PC-9 (cell line): ENCODE results near the gene ZNF804A. TPM values are rescaled to one million over a fixed set of nuclear protein-coding genes. Genes with fewer than 3 reads are reported as not detected.

Source experiments
- BruUV-seq: library from RNA; stranded (reverse); fragments of 400-500 nt; replicated peaks from 2 replicates; lab custom pipeline; 2021; lab: Mats Ljungman, UMichigan
- CTCF ChIA-PET: fragments of 300-600 bp; sonication (Branson Sonifier 250); formaldehyde crosslinking; loops from one replicate; lab custom pipeline; 2022; ENCODE audit warnings: antibody characterized with exemption; lab: Charles Lee
- POLR2A ChIA-PET: fragments of 300-600 bp; sonication (Branson Sonifier 250); formaldehyde crosslinking; loops from one replicate; lab custom pipeline; 2022; ENCODE audit warnings: antibody characterized with exemption; ENCODE audit not compliant: unreplicated experiment; lab: Charles Lee
- DNase-seq, 2 experiments: peaks; one replicate each; pipeline versions ENCODE4 v3.0.0 to v3.0.0-alpha.2; 2015 to 2022; ENCODE audit warnings: mixed read lengths in 1 of 2
- H2AFZ ChIP-seq: fragments of 200-600 bp; sonication (generic); 2 replicates; pipeline ENCODE4 v1.8.1; 2017; ENCODE audit warnings: antibody characterized with exemption
- H3F3A ChIP-seq: fragments of 200-600 bp; sonication (generic); 2 replicates; pipeline ENCODE4 v1.8.1; 2017; ENCODE audit warnings: antibody characterized with exemption, mild to moderate bottlenecking, low read depth; ENCODE audit not compliant: insufficient read depth
- H3K27ac ChIP-seq: fragments of 200-600 bp; sonication (generic); 2 replicates; pipeline ENCODE4 v1.6.1; 2016; ENCODE audit warnings: mixed run types
- H3K27me3 ChIP-seq: fragments of 200-600 bp; sonication (generic); 2 replicates; pipeline ENCODE4 v1.6.1; 2016; ENCODE audit warnings: low read depth, mixed run types; ENCODE audit not compliant: insufficient read depth
- H3K36me3 ChIP-seq: fragments of 200-600 bp; sonication (generic); 2 replicates; pipeline ENCODE4 v1.6.1; 2016; ENCODE audit warnings: low read depth, mixed run types
- H3K4me1 ChIP-seq: fragments of 200-600 bp; sonication (generic); replicated peaks from 2 replicates; pipeline ENCODE4 v1.6.1; 2016; ENCODE audit warnings: mixed run types; ENCODE audit not compliant: insufficient read depth
- H3K4me2 ChIP-seq: fragments of 200-600 bp; sonication (generic); 2 replicates; pipeline ENCODE4 v1.6.1; 2017; ENCODE audit warnings: mixed run types
- H3K4me3 ChIP-seq: fragments of 200-600 bp; sonication (generic); 2 replicates; pipeline ENCODE4 v1.6.1; 2016; ENCODE audit warnings: mixed run types
- H3K79me2 ChIP-seq: fragments of 200-600 bp; sonication (generic); 2 replicates; pipeline ENCODE4 v1.6.1; 2017; ENCODE audit warnings: low read depth, mixed run types
- H3K9me2 ChIP-seq: fragments of 200-600 bp; sonication (generic); 2 replicates; pipeline ENCODE4 v1.8.1; 2017; ENCODE audit warnings: mild to moderate bottlenecking; ENCODE audit not compliant: insufficient read depth
- H3K9me3 ChIP-seq: fragments of 200-600 bp; sonication (generic); 2 replicates; pipeline ENCODE4 v1.8.1; 2016; ENCODE audit warnings: low read depth; ENCODE audit not compliant: insufficient read depth
- H4K20me1 ChIP-seq: fragments of 200-600 bp; sonication (generic); 2 replicates; pipeline ENCODE4 v1.8.1; 2017; ENCODE audit not compliant: insufficient read depth
- CTCF ChIP-seq: fragments of 200-600 bp; sonication (generic); conservative IDR thresholded peaks from 2 replicates; pipeline ENCODE4 v1.6.1; 2017; ENCODE audit warnings: mixed run types, antibody characterized with exemption, mild to moderate bottlenecking, moderate library complexity
- EZH2 ChIP-seq: fragments of 200-600 bp; sonication (generic); IDR thresholded peaks from 2 replicates; pipeline ENCODE4 v1.8.0; 2017; ENCODE audit warnings: antibody characterized with exemption, low read depth
- intact Hi-C: fragments of 100-400 bp; cut with micrococcal nuclease; formaldehyde crosslinking; loops from one replicate; pipeline ENCODE4 v1.10.0; 2022; ENCODE audit not compliant: unreplicated experiment
- total RNA-seq: library from RNA; stranded (reverse); gene quantifications from 2 replicates; pipeline ENCODE4 v1.2.3, GENCODE V29; 2021

Gene ZNF804A
- total RNA-seq, 1 experiment from 2014 or later = not detected

- Histone ChIP-seq H3K36me3 (no peaks in the 10 kb centered on the region), H4K20me1 (no peaks in the 10 kb centered on the region), H3K4me3 (no peak overlapping the region), H3K4me1 (no peaks in the 10 kb centered on the region), H3K27me3 (no peaks in the 10 kb centered on the region), H3K27ac (no peak overlapping the region), H2AFZ (no peak overlapping the region), H3K79me2 (no peaks in the 10 kb centered on the region), H3F3A (no peaks in the 10 kb centered on the region), H3K9me2 (no peaks in the 10 kb centered on the region), H3K9me3 (no peaks in the 10 kb centered on the region), H3K4me2 (no peak overlapping the region)
- no peak for DNase-seq
- ChIA-PET POLR2A (no interaction called here), CTCF (no interaction called here)
- intact Hi-C loops = no loop called here
- no TSS peak for BruUV-seq
- TF ChIP-seq EZH2 (no peak), CTCF (no peak)
These were observed 253.2 kb downstream of the ZNF804A start for GRCh38 chr2:184851576-184851975.

- intact Hi-C loops = no loop called here
- ChIA-PET POLR2A (no interaction called here), CTCF (no interaction called here)
These were observed 260.9 kb downstream of the ZNF804A start for GRCh38 chr2:184859187-184859586.

GRCh38 chr2:184860744-184861143 lies 262.4 kb downstream of the ZNF804A start:
- Histone ChIP-seq H3K9me2 (no peaks in the 10 kb centered on the region), H3K36me3 (no peaks in the 10 kb centered on the region), H3K79me2 (no peaks in the 10 kb centered on the region), H3K4me3 (no peak overlapping the region), H3K4me2 (no peak overlapping the region), H3K27ac (no peak overlapping the region), H2AFZ (no peak overlapping the region), H4K20me1 (no peaks in the 10 kb centered on the region), H3F3A (no peaks in the 10 kb centered on the region), H3K4me1 (no peaks in the 10 kb centered on the region), H3K27me3 (no peaks in the 10 kb centered on the region), H3K9me3 (no peaks in the 10 kb centered on the region)
- no TSS peak for BruUV-seq
- TF ChIP-seq CTCF (no peak), EZH2 (no peak)
- CTCF ChIA-PET = no interaction called here
- POLR2A ChIA-PET = no interaction called here
- no peak for DNase-seq
- intact Hi-C loops = no loop called here

More at GRCh38 chr2:184859187-184859586, 260.9 kb downstream of the ZNF804A start:
- TF ChIP-seq CTCF (no peak), EZH2 (no peak)
- Histone ChIP-seq H3K4me1 (no peaks in the 10 kb centered on the region), H3K4me3 (no peak overlapping the region), H2AFZ (no peak overlapping the region), H3K79me2 (no peaks in the 10 kb centered on the region), H3F3A (no peaks in the 10 kb centered on the region), H4K20me1 (no peaks in the 10 kb centered on the region), H3K27me3 (no peaks in the 10 kb centered on the region), H3K27ac (no peak overlapping the region), H3K36me3 (no peaks in the 10 kb centered on the region), H3K9me3 (no peaks in the 10 kb centered on the region), H3K4me2 (no peak overlapping the region), H3K9me2 (no peaks in the 10 kb centered on the region)
- BruUV-seq = no TSS peak
- DNase-seq = no peak
